ENCODE results near the gene PLEKHM3.

DNA sequence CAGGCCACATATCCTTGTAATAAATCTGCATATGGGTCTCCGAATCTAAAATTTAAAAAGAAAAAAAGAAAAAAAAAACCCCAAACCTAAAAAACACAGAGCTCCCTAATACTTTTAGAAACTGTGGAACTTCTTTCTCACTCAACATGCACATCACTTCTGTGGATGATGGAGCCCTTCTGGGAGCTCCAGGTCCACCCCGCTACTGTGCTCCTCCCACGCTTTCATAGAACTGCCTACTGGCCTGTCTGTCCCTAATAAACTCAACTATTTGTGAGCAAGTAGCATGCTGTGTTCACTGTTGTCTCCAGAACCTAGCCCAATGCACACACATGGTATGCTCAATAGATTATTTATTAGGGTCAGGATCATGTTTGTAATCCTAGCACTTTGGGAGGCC is 172.5 kb downstream of the PLEKHM3 start:
- TF ChIP-seq, protein P1, sequence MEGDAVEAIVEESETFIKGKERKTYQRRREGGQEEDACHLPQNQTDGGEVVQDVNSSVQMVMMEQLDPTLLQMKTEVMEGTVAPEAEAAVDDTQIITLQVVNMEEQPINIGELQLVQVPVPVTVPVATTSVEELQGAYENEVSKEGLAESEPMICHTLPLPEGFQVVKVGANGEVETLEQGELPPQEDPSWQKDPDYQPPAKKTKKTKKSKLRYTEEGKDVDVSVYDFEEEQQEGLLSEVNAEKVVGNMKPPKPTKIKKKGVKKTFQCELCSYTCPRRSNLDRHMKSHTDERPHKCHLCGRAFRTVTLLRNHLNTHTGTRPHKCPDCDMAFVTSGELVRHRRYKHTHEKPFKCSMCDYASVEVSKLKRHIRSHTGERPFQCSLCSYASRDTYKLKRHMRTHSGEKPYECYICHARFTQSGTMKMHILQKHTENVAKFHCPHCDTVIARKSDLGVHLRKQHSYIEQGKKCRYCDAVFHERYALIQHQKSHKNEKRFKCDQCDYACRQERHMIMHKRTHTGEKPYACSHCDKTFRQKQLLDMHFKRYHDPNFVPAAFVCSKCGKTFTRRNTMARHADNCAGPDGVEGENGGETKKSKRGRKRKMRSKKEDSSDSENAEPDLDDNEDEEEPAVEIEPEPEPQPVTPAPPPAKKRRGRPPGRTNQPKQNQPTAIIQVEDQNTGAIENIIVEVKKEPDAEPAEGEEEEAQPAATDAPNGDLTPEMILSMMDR (IDR thresholded peaks at IDR 0.05; ENCODE audit: extremely low read depth in 1 of 2, insufficient read depth in 1 of 2, low read depth in 1 of 2, low read length in 2 of 2): no peak
- TF ChIP-seq EZH2 (IDR thresholded peaks at IDR 0.05; ENCODE audit: borderline replicate concordance, low read depth, low read length, severe bottlenecking) (no peak), POLR2A (IDR thresholded peaks at IDR 0.05; ENCODE audit: low read depth, low read length) (no peak), POLR2AphosphoS5 (IDR thresholded peaks at IDR 0.05; ENCODE audit: insufficient read depth, low read depth, low read length) (no peak), JUN (IDR thresholded peaks at IDR 0.05; ENCODE audit: borderline replicate concordance, insufficient read depth, insufficient read length, low read depth) (no peak), GATA2 (IDR thresholded peaks at IDR 0.05; ENCODE audit: insufficient read depth, insufficient read length, low read depth, low read length) (no peak), FOS (IDR thresholded peaks at IDR 0.05; ENCODE audit: borderline replicate concordance, insufficient read depth, low read length) (no peak), MYC (IDR thresholded peaks at IDR 0.05; ENCODE audit: low read depth, low read length) (no peak)
- TF ChIP-seq, protein P2, sequence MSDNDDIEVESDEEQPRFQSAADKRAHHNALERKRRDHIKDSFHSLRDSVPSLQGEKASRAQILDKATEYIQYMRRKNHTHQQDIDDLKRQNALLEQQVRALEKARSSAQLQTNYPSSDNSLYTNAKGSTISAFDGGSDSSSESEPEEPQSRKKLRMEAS (IDR thresholded peaks at IDR 0.05; ENCODE audit: insufficient read depth, insufficient read length): no peak
